ENCODE measurements around the gene ARSK.

The ARSK gene

DNA sequence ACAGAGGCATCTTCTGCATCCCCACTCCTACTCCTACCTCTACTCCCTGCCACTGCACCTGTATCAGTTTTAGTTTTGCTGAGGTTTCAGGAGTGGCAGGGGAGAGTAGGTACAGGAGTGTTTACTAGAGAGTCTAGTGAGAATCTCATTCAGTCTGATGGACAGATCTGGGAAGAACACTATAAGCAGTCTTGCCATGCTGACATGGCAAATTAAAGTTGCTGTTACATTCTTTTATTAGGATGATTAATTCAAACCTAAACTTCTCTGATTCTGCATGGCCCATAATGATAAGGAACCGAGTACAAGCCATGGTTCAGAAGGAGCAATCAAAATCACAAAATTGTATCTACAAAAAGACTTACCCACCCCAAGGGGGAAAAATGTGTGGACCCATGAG is 7.4 kb downstream of the ARSK start:
- in situ Hi-C loops (cut with MboI; ENCODE audit: low pct_unique_long_range_greater_than_20kb, low sequenced_read_pairs): no loop called here
- no peak for DNase-seq

DNA sequence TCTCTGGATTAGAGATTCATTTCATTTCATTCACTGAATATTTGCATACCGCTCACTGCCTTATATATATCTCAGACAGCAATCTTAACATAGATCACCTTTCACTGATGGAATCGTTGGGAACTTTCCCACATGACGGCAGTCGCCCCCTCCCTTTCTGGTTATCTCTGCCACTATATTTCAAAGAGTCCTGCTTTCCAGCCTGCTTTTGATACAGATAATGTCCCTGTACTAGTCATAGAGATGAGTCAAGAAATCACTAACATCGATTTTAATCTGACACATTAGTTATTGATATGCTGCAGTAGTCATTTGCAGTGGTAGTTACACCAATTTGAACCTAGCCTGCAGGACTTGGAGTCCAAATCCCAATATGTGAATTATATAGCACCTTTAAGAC is 8.5 kb downstream of the ARSK start:
- in situ Hi-C loops (cut with MboI; ENCODE audit: low pct_unique_long_range_greater_than_20kb, low sequenced_read_pairs): no loop called here
- no peak for DNase-seq

DNA sequence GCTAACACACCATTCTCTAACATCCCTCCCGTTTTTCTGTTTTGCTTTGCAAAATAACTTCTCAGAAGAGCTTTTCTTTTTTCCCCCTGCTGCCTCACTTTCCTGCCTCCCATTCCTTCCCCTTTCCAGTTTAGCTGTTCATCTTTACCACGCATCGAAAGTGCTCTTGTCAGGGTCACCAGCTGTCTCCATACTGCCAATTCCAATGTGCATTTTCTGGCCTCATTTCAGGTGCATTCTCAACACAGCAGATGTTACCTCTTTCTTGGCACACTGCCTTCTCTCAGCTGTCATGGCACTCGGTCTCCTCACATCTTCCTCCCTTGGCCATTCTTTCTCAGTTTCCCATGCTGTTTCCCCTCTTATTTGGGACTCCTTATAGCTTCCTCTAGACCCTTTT is 9.5 kb downstream of the ARSK start:
- in situ Hi-C loops (cut with MboI; ENCODE audit: low pct_unique_long_range_greater_than_20kb, low sequenced_read_pairs): no loop called here

DNA sequence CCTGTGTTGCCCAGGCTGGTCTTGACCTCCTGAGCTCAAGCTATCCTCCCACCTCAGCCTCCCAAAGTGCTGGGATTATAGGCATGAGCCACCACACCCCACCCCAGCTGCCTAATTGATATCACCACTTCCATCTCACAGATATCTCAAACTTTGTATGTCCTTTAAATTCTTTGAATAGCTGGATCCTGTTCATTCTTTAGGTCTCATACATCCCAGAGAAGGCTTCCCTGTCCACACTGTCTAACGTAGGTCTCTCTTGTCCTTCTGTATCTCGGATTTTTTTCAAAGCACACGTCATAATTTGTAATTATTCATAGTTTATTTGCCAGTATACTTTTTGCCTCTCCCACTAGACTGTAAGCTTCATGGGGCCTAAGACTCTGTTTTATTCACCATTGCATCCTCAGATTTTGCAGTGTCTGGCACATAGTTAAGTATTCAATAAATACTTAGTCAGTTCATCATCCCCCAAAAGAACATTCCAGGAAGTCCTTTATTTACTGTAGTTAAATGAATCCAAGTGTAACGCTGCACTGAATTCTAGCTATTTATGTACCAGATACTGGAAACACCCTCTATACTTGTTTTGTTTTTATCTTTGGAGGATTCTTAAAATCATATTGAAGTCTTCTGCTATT is 10.5 kb downstream of the ARSK start:
- no peak for DNase-seq
- in situ Hi-C loops (cut with MboI; ENCODE audit: low pct_unique_long_range_greater_than_20kb, low sequenced_read_pairs): no loop called here

More for the DNA sequence above, 9.5 kb downstream of the ARSK start:
- no peak for DNase-seq

DNA sequence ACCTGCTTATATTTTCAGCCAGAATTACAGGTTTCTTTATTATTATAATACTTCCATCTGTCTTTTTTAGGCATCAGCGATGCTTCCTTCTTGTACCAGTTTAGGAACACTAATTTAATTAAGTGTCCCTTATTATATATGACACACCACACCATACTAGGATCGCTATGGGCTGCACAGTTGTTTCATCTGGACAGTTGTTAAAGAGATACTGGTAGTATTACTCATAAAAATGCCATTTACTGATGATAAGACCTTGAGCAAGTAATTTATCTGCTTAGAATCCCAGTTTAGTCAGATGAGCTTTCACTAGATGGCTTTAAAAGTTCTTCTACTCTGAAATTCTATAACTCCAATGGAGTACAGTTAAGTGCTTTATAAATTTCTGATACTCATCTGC is 17.1 kb downstream of the ARSK start:
- DNase-seq: no peak
- in situ Hi-C loops (cut with MboI; ENCODE audit: low pct_unique_long_range_greater_than_20kb, low sequenced_read_pairs): no loop called here

DNA sequence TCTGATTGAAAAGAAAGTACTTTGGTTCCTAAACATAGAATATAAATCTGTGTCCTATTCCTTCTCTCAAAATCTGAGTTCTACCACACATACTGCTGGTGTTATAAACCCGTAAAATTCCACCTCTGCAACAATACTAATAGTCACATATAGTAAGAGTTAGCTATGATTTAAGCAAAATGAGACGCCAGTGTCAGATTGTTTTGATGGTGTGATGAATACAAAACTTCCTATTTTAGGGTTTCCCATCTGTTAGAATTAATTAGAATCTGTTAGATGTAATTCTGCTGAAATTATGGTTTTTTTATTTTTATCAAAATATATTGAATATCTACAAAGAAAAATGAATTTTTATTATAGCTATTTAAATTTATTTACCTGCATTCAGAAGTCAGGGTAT is 26.7 kb downstream of the ARSK start:
- DNase-seq: no peak
- in situ Hi-C loops (cut with MboI; ENCODE audit: low pct_unique_long_range_greater_than_20kb, low sequenced_read_pairs): no loop called here

DNA sequence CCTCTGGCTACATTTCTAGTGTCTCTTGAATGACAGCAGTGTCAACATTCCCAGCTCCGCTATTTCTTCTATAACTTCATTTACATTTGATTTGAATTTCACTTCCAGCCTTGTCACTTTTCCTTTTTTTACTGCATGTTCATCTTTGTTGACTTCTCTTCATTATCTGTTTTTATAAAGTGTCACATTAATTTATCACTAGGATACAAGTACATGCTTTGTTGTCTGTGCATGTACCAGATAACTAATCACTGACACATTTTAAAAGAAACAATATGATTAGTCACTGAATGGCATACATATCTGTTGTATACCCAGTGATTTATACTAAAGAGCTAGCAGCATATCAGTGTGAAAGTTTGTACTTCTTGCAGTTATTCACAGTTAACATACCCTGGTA is 29.1 kb downstream of the ARSK start:
- DNase-seq: no peak
- in situ Hi-C loops (cut with MboI; ENCODE audit: low pct_unique_long_range_greater_than_20kb, low sequenced_read_pairs): no loop called here

DNA sequence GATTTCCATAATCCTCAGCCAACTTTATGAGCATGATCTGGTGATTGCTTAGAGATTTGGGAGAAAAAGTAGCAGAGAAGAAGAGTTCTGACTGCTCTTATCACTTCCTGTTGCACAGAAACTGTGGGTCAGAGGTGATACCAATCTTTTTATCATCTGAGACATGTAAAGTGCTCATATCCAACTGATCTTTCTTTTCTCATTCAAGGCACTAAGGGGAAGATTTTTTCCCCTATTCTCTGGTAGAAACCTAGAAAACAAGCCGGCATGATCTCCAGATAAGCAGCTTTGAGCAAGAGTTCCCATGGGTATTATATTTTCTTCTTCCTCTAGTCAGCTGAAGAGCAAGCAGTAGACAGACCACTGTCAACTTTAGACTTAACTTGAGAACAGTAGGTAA is 36.0 kb downstream of the ARSK start:
- peak; percentile 16 for DNase-seq
- in situ Hi-C loops (cut with MboI; ENCODE audit: low pct_unique_long_range_greater_than_20kb, low sequenced_read_pairs): no loop called here

DNA sequence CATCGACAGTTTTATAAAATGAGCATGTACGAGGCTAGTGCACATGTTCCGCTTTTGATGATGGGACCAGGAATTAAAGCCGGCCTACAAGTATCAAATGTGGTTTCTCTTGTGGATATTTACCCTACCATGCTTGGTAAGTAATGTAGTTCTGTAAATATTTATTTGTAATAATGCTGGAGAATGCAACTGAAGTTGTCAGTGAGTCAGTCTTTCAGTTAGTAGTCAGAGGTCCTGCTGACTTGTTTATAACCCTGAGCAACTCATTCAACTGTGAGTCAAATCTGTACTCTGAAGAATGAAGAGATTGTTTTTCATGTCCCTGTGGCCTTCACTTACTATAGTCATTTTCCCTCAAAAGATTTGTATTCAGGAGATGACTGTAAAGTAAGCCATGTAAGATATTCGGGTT is 36.6 kb downstream of the ARSK start:
- in situ Hi-C loops (cut with MboI; ENCODE audit: low pct_unique_long_range_greater_than_20kb, low sequenced_read_pairs): no loop called here
- DNase-seq: no peak

DNA sequence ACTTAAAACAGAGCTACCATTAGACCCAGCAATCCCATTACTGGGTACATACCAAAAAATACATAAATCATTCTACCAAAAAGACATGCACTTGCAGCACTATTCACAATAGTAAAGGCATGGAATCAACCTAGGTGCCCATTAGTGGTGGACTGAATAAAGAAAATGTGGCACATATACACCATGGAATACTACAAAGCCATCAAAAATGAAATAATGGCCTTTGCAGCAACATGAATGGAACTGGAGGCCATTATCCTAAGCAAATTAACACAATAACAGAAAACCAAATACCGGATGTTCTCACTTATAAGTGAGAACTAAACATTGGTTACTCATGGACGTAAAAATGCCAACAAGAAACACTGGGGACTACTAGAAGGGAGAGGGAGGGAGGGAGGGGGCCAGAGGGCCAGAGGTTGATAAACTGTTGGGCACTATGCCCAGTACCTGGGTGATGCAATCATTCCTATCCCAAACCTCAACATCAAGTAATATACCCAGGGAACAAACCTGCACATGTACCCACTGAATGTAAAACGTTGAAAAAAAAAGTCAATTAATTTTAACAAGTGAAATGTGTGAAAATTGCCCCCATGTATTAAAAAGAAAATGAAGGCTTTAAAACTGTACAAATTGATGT is 40.5 kb downstream of the ARSK start:
- in situ Hi-C loops (cut with MboI; ENCODE audit: low pct_unique_long_range_greater_than_20kb, low sequenced_read_pairs): no loop called here
- DNase-seq: no peak

DNA sequence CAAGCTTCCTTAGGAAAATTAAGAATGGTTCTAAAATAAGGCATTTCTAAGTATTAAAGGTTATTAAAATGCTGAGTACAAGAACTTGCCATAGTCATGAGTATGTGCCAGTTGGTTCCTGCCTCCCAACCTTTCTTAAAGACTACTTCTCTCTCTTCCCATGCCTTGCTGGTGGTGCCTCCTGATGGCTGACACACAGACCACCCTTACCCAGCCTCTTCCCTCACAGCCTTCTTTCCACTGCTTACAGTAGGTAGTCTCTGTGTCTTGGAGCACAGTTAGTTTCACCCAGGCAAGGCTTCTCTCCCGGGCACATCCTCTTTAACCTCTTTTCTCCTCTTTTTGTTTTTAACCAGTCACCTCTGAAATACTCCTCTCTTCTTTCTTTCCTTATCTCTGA is 44.4 kb downstream of the ARSK start:
- in situ Hi-C loops (cut with MboI; ENCODE audit: low pct_unique_long_range_greater_than_20kb, low sequenced_read_pairs): no loop called here
- no peak for DNase-seq

DNA sequence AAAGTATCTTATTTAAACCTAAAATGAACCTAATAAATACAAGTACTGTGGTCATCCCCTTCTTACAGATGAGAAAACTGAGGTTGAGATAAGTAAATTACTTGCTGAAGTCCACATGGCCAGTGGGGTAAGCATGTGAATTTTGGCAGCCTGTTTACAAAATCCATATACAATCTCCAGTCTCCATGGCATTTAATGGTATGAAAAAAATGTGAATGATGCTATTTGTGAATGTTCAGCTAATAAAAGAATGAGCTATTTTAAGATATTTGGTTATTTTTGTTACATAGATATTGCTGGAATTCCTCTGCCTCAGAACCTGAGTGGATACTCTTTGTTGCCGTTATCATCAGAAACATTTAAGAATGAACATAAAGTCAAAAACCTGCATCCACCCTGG is 45.7 kb downstream of the ARSK start:
- DNase-seq: no peak
- in situ Hi-C loops (cut with MboI; ENCODE audit: low pct_unique_long_range_greater_than_20kb, low sequenced_read_pairs): no loop called here

DNA sequence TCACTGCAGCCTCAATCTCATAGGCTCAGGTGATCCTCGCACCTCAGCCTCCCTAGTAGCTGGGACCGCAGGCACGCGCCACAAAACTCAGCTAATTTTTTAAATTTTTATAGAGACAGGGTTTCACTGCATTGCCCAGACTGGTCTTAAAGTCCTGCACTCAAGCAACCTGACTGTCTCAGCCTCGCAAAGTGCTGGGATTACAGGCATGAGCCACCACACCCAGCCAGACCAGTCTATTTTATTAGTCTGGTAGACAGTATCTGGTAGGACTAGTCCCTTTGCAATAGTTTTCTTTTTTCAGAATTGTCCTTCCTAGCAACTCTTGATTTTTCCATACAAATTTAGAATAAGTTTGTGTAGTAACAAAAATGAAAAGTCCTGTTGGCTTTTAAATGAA is 50.9 kb downstream of the ARSK start:
- no peak for DNase-seq
- in situ Hi-C loops (cut with MboI; ENCODE audit: low pct_unique_long_range_greater_than_20kb, low sequenced_read_pairs): no loop called here

DNA sequence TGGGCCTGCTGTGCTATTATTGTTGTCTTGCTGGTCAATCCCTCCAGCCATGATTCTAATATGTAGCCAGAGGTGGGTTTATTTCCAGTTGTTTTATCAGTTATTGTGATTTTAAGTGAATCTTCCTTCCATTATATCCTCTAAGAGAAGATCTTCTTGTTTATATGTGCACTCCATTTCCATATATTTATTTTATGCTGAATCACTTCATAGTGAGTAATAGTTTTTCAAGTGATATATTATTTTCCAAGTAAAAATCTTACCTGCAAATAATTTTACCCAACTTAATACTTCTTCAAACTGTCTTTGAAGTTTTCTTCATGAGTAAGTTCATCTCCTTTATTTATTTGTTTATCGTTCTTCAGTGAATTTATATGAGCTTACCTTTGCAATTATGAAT is 51.5 kb downstream of the ARSK start:
- in situ Hi-C loops (cut with MboI; ENCODE audit: low pct_unique_long_range_greater_than_20kb, low sequenced_read_pairs): no loop called here
- no peak for DNase-seq

DNA sequence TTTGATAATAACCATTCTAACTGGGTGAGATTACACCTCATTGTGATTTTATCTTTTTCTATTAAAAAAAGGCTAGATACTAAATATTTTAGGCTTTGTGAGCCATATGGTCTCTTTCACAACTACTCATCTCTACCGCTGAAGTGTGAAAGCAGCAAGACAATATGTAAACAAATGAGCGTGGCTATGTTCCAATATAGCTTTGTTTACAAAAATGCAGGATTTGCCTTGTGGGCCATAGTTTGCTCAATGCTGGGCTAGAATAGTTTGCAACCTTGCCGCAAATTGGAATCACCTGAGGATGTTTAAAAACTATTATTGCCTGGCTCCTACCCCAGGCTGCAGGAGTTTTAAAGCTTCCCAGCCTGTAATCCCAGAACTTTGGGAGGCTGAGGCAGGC is 54.8 kb downstream of the ARSK start:
- in situ Hi-C loops (cut with MboI; ENCODE audit: low pct_unique_long_range_greater_than_20kb, low sequenced_read_pairs): no loop called here
- no peak for DNase-seq

DNA sequence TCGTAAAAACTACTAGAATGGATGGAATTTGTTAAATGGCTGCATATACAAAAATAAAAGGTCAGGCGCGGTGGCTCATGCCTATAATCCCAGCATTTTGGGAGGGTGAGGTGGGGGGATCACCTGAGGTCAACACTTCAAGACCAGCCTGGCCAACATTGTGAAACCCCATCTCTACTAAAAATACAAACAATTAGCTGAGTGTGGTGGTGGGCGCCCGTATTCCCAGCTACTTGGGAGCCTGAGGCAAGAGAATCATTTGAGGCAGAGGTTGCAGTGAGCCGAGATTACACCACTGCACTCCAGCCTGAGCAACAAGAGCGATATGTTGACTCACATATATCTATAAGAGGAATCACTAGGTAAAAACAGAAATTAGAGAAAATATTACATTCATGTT is 55.6 kb downstream of the ARSK start:
- in situ Hi-C loops (cut with MboI; ENCODE audit: low pct_unique_long_range_greater_than_20kb, low sequenced_read_pairs): no loop called here

DNA sequence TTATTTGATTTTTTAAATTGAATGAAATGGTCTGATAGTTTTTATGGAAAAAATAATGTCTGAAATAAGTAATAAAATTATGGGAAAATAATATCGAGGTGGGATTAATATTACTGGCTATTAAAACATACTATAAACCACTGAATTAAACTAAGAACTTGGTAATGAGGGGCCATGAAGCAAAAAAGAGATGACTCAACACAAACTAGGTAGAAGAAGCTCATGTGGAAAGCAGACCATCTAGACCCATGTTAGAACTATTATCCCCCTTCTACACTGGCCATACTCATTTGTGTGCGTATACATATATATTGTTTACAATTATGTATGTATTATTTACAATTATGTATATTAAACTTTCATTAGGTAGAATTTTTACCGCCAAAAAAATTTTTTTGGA is 56.5 kb downstream of the ARSK start:
- no peak for DNase-seq
- in situ Hi-C loops (cut with MboI; ENCODE audit: low pct_unique_long_range_greater_than_20kb, low sequenced_read_pairs): no loop called here

More for the DNA sequence above, 55.6 kb downstream of the ARSK start:
- no peak for DNase-seq

DNA sequence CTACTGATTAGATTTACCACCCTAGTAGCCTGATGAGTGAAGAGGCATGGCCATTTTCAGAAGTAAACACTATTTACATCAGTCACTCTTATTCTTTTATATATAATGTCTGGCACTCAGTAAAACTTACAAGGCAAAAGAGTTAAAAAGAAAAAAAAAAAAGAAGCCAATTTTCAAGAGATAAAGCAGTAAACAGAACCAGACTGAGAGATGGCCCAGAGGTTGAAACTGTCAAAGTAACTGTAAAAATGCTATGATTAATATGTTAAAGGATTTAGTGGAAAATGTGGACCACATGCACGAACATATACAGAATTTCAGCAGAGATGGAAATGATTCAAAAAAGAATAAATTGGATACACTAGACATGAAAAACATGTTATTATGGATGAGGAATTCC is 58.6 kb downstream of the ARSK start:
- in situ Hi-C loops (cut with MboI; ENCODE audit: low pct_unique_long_range_greater_than_20kb, low sequenced_read_pairs): no loop called here
- no peak for DNase-seq

DNA sequence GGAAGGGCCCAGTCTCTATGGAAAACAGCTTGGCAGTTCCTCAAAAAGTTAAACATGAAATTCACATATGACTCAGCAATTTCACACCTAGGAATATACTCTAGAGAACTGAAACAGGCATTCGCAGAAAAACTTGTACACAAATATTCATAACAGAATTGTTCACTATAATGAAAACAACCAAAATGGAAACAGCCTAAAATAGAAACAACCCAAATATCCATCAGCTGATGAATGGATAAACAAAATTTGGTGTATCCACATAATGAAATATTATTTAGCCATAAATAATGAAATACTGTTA is 60.2 kb downstream of the ARSK start:
- in situ Hi-C loops (cut with MboI; ENCODE audit: low pct_unique_long_range_greater_than_20kb, low sequenced_read_pairs): no loop called here

DNA sequence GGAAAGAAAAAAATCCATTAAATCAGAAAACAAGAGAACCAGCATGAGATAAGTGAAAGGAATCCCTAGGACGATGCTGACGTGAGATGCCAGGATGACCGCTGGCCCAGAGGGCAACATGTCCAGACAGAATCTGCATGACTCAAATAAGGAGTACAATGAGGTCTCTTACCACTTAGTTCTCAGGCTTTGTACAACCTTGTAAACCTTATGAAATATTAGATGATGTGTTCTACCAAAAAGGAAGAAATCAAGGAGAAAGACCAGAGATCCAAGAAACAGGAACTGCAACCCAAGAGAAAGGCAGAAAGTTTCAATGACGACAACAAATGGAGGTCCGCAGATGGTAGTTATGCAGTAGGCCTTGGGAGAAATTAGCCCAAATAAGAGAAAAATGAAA is 62.2 kb downstream of the ARSK start:
- no peak for DNase-seq
- in situ Hi-C loops (cut with MboI; ENCODE audit: low pct_unique_long_range_greater_than_20kb, low sequenced_read_pairs): no loop called here

More for the DNA sequence above, 60.2 kb downstream of the ARSK start:
- DNase-seq: no peak

DNA sequence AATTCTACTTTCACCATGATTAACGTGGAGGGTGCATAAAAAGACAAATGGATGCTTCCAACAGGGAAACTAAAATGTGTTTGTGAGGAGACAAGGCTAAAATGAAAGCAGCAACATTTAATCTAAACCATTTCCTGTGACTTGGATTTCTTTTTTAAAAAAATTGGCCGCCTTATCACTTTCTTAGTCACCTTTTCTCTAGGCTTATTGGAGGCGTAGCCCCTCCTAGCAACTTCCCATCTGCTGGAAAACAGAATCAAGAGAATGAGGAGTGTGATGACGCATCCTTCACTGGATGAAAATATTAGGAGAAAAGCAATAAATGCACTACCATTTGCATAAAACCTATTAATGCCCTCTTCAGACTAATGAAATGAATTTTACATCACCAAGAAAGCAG is 64.2 kb downstream of the ARSK start:
- in situ Hi-C loops (cut with MboI; ENCODE audit: low pct_unique_long_range_greater_than_20kb, low sequenced_read_pairs): no loop called here
- DNase-seq: no peak

Data from KBM-7 (cell line).